HepG2 (cell line): ENCODE data around the gene NDUFS6. TPM values are rescaled to one million over a fixed set of nuclear protein-coding genes. Genes with fewer than 3 reads are reported as not detected.
A peak's percentile ranks its signal among the peaks of the same experiment; 100 is the strongest.

Experiments used
- ATAC-seq: fragments of 200-7000 bp; cut with Tn5 transposase; 3 replicates; pipeline ENCODE4 v1.9.1; 2020; ENCODE audit warnings: mild to moderate bottlenecking, moderate library complexity
- BruUV-seq: library from RNA; stranded (reverse); fragments of 400-500 nt; replicated peaks from 2 replicates; lab custom pipeline; 2021; lab: Mats Ljungman, UMichigan
- CTCF ChIA-PET: fragments of 300-600 bp; formaldehyde crosslinking; extraction: SDS; loops from one replicate; lab custom pipeline; 2021; ENCODE audit warnings: low total read pairs, inconsistent platforms, low intra/inter-chr PET ratio; lab: Yijun Ruan, JAX
- POLR2A ChIA-PET: fragments of 350-600 bp; sonication (Branson Sonifier 250); formaldehyde crosslinking; loops from one replicate; lab custom pipeline; 2020; ENCODE audit warnings: antibody characterized with exemption, inconsistent platforms; lab: Yijun Ruan, JAX
- DNase-seq: peaks from one replicate; pipeline ENCODE4 v3.0.0-alpha.2; 2015; ENCODE audit warnings: low spot score
- FAIRE-seq: peaks from 3 replicates; lab custom pipeline; 2011; peaks lifted over from hg19 to GRCh38; lab: Jason Lieb, UNC
- H2AFZ ChIP-seq: one replicate; pipeline ENCODE4 v1.6.1; 2011; ENCODE audit warnings: low read length, inconsistent platforms
- H3K27ac ChIP-seq: fragments of 300-600 bp; 3 replicates; pipeline ENCODE4 v1.8.0; 2011; ENCODE audit warnings: mixed run types, mild to moderate bottlenecking, mixed read lengths, low read length, inconsistent platforms; ENCODE audit not compliant: insufficient read depth; ENCODE audit errors: extremely low read length
- H3K27me3 ChIP-seq, 2 experiments: fragments of 200-600 bp in 1 of 2; 2 replicates in 1 of 2; 3 replicates in 1 of 2; pipeline versions ENCODE4 v1.6.0 to v1.8.0; 2011; ENCODE audit warnings: low read length in 2 of 2, mild to moderate bottlenecking in 2 of 2, moderate library complexity in 2 of 2, inconsistent platforms in 1 of 2; ENCODE audit not compliant: insufficient read depth in 2 of 2, control insufficient read depth in 1 of 2
- H3K36me3 ChIP-seq, 2 experiments: fragments of 200-600 bp in 1 of 2; replicated peaks in 1 of 2; 2 replicates in 1 of 2; 3 replicates in 1 of 2; pipeline versions ENCODE4 v1.5.1 to v1.8.0; 2011; ENCODE audit warnings: low read length in 2 of 2, inconsistent platforms in 1 of 2; ENCODE audit not compliant: insufficient read depth in 2 of 2, control insufficient read depth in 1 of 2
- H3K4me1 ChIP-seq: 2 replicates; pipeline ENCODE4 v1.5.1; 2012; ENCODE audit warnings: low read length, inconsistent platforms; ENCODE audit not compliant: insufficient read depth
- H3K4me2 ChIP-seq: 2 replicates; pipeline ENCODE4 v1.6.0; 2011; ENCODE audit warnings: low read depth, low read length, inconsistent platforms
- H3K4me3 ChIP-seq, 3 experiments: fragments of 200-600 bp in 1 of 3; sonication (generic), shearing (Covaris generic) in 1 of 3; replicated peaks in 1 of 3; 2 replicates each; pipeline ENCODE4 v1.5.1; 2011 to 2016; ENCODE audit warnings: low read length in 3 of 3, inconsistent platforms in 2 of 3, low read depth in 2 of 3, mild to moderate bottlenecking in 2 of 3, control low read depth in 1 of 3, mixed read lengths in 1 of 3; ENCODE audit not compliant: insufficient read depth in 1 of 3
- H3K79me2 ChIP-seq: one replicate; pipeline ENCODE4 v1.6.1; 2011; ENCODE audit warnings: low read length, inconsistent platforms; ENCODE audit not compliant: insufficient read depth
- H3K9ac ChIP-seq: 2 replicates; pipeline ENCODE4 v1.6.0; 2011; ENCODE audit warnings: mild to moderate bottlenecking, low read depth, low read length, inconsistent platforms; ENCODE audit not compliant: insufficient read depth
- H3K9me3 ChIP-seq: 2 replicates; pipeline ENCODE4 v1.5.1; 2012; ENCODE audit warnings: mild to moderate bottlenecking, low read length
- H4K20me1 ChIP-seq: 2 replicates; pipeline ENCODE4 v1.6.0; 2011; ENCODE audit warnings: inconsistent platforms, mild to moderate bottlenecking, low read length, moderate library complexity; ENCODE audit not compliant: insufficient read depth
- ARID4A ChIP-seq: sonication (generic); formaldehyde crosslinking; IDR thresholded peaks from 2 replicates; pipeline ENCODE4 v1.5.0; 2020; ENCODE audit warnings: mild to moderate bottlenecking, missing genetic modification reagents, borderline replicate concordance
- CHD2 ChIP-seq: IDR thresholded peaks from 2 replicates; pipeline ENCODE4 v1.6.1; 2011; ENCODE audit warnings: low read depth, low read length, improper control_type of control experiment
- MAFF ChIP-seq: IDR thresholded peaks from 2 replicates; pipeline ENCODE4 v1.6.1; 2011; ENCODE audit warnings: low read depth, low read length, improper control_type of control experiment
- NR2F1 ChIP-seq, 2 experiments: fragments of 450-650 bp in 1 of 2; formaldehyde crosslinking in 1 of 2; IDR thresholded peaks; 2 replicates each; pipeline versions ENCODE4 v1.5.0 to v1.6.1; 2016 to 2020; ENCODE audit warnings: mild to moderate bottlenecking in 1 of 2, missing compliant biosample characterization in 1 of 2, missing genetic modification reagents in 1 of 2, moderate library complexity in 1 of 2
- NR2F6 ChIP-seq, 2 experiments: IDR thresholded peaks; 2 replicates each; pipeline ENCODE4 v1.6.1; 2016; ENCODE audit warnings: antibody characterized with exemption in 1 of 2, mild to moderate bottlenecking in 1 of 2
- ZKSCAN5 ChIP-seq: sonication (generic); formaldehyde crosslinking; IDR thresholded peaks from 2 replicates; pipeline ENCODE4 v1.5.1; 2020; ENCODE audit warnings: mild to moderate bottlenecking, missing genetic modification reagents
- ZMYM4 ChIP-seq: sonication (generic); formaldehyde crosslinking; IDR thresholded peaks from 2 replicates; pipeline ENCODE4 v1.8.1; 2023; ENCODE audit warnings: mild to moderate bottlenecking, missing genetic modification reagents
- ZNF292 ChIP-seq: sonication (generic); formaldehyde crosslinking; IDR thresholded peaks from 2 replicates; pipeline ENCODE4 v1.8.1; 2022; ENCODE audit warnings: mild to moderate bottlenecking, low read depth, missing genetic modification reagents, borderline replicate concordance
- ZNF75D ChIP-seq: sonication (generic); formaldehyde crosslinking; IDR thresholded peaks from 2 replicates; pipeline ENCODE4 v1.8.1; 2023; ENCODE audit warnings: missing genetic modification reagents, mild to moderate bottlenecking, borderline replicate concordance
- ZNF768 ChIP-seq: sonication (generic); formaldehyde crosslinking; IDR thresholded peaks from 2 replicates; pipeline ENCODE4 v1.4.0; 2020; ENCODE audit warnings: missing genetic modification reagents
- WGBS: methylation state at CpG from one replicate; pipeline ENCODE4 v1.1.6; 2017; ENCODE audit warnings: low lambda C conversion rate; 5-methylcytosine and 5-hydroxymethylcytosine counted together
- in situ Hi-C: cut with HindIII; loops from 2 replicates; pipeline ENCODE4 v1.10.0; 2017; ENCODE audit warnings: low pct_unique_long_range_greater_than_20kb; ENCODE audit not compliant: extremely low pct_ligation_motif_present
- intact Hi-C: fragments of 100-400 bp; cut with micrococcal nuclease; formaldehyde crosslinking; loops from one replicate; pipeline ENCODE4 v1.10.0; 2022; ENCODE audit not compliant: unreplicated experiment
- polyA plus RNA-seq, 8 experiments: library from polyadenylated mRNA; depleted of rRNA in 3 of 8; stranded (reverse) in 7 of 8; unstranded in 1 of 8; fragments of >200 nt; fragmentation: Illumina TruSeq in 4 of 8; extraction: Trizol in 4 of 8; gene quantifications; 2 replicates each; pipeline versions ENCODE4 v1.2.1 to v1.2.3, GENCODE V29; 2011 to 2016; ENCODE audit warnings: low read depth in 4 of 8, missing spikeins in 1 of 8, mixed read lengths in 1 of 8; ENCODE audit not compliant: insufficient read depth in 1 of 8
- total RNA-seq, 5 experiments: library from RNA; depleted of rRNA; stranded (reverse); fragments of >200 nt; fragmentation: Illumina TruSeq; extraction: Trizol; gene quantifications; 2 replicates each; pipeline ENCODE4 v1.2.3, GENCODE V29; 2016; ENCODE audit warnings: low read depth in 1 of 5

NDUFS6 gene
- total and polyA plus RNA-seq, 2 of the 13 experiments (the other 11 are each of a cell fraction or from before 2014, with no cell fraction given): 23.7 to 50.4 TPM

- H3K27ac ChIP-seq: no peak overlapping the region
- BruUV-seq: no TSS peak
- peak overlapping the region; percentile 59; the same call in 1 of the 2 replicates for H3K4me2 ChIP-seq
- H3K27me3 ChIP-seq: peaks cover 5 to 73% of the 10 kb centered on the region in 2 experiments; a peak in 4 of 5 replicates
- ATAC-seq: peak; percentile 63
- no peaks in the 10 kb centered on the region for H3K9me3 ChIP-seq
- H3K36me3 ChIP-seq: no peaks in the 10 kb centered on the region
- no peaks in the 10 kb centered on the region for H3K79me2 ChIP-seq
- no peak overlapping the region for H3K9ac ChIP-seq
- H2AFZ ChIP-seq: no peak overlapping the region
- no peak for DNase-seq
- intact Hi-C loops: no loop called here
- FAIRE-seq: no peak
- no peaks in the 10 kb centered on the region for H4K20me1 ChIP-seq
- 28% methylated on average over 13 of the region's 23 CpGs for WGBS
- peaks cover 19% of the 10 kb centered on the region for H3K4me1 ChIP-seq
- 0 out of 2 replicates have a peak, but pooled peaks have one; percentile 10 for TF ChIP-seq MAFF
- no peak for TF ChIP-seq ZMYM4 (CRISPR knock-in tag)
- TF ChIP-seq ZNF292 (CRISPR knock-in tag): no peak
- in situ Hi-C loops: no loop called here
- H3K4me3 ChIP-seq: no peak overlapping the region; a peak in 1 of 6 replicates
- POLR2A ChIA-PET: no interaction called here
- CTCF ChIA-PET: no interaction called here
Measured at GRCh38 chr5:1836176-1836890, 35.1 kb downstream of the NDUFS6 start.

GRCh38 chr5:1836891-1837880 lies 36.0 kb downstream of the NDUFS6 start:
- DNase-seq: no peak
- ATAC-seq: peak; percentile 69
- no peaks in the 10 kb centered on the region for H3K79me2 ChIP-seq
- H3K27me3 ChIP-seq: peaks cover 5 to 74% of the 10 kb centered on the region in 2 experiments; a peak in 4 of 5 replicates
- peak overlapping the region; percentile 21; the same call in 1 of the 2 replicates for H3K9ac ChIP-seq
- intact Hi-C loops: no loop called here
- H3K4me1 ChIP-seq: peaks cover 19% of the 10 kb centered on the region
- H3K9me3 ChIP-seq: no peaks in the 10 kb centered on the region
- H3K4me3 ChIP-seq: peak overlapping the region in 1 of 3 experiments; percentile 45; a peak in 1 of 6 replicates
- peak overlapping the region; percentile 59 for H3K4me2 ChIP-seq
- no TSS peak for BruUV-seq
- 47% methylated on average over 16 of the region's 32 CpGs for WGBS
- no peak overlapping the region for H3K27ac ChIP-seq
- POLR2A ChIA-PET: no interaction called here
- H4K20me1 ChIP-seq: no peaks in the 10 kb centered on the region
- H2AFZ ChIP-seq: no peak overlapping the region
- in situ Hi-C loops: no loop called here
- no peaks in the 10 kb centered on the region for H3K36me3 ChIP-seq
- FAIRE-seq: no peak
- CTCF ChIA-PET: no interaction called here
- peak; percentile 57; the same call in 1 of the 2 replicates for TF ChIP-seq ZNF768 (CRISPR knock-in tag)
- TF ChIP-seq CHD2: no peak
- 0 out of 2 replicates have a peak, but pooled peaks have one; percentile 21 for TF ChIP-seq ZKSCAN5
- peak; percentile 65 for TF ChIP-seq NR2F6 (IDR thresholded peaks at IDR 0.05)
- TF ChIP-seq NR2F6 (CRISPR knock-in tag; IDR thresholded peaks at IDR 0.05): no peak; the same call in 1 of the 2 replicates
- TF ChIP-seq ARID4A (CRISPR knock-in tag): peak; percentile 26; the same call in 1 of the 2 replicates
- TF ChIP-seq ZNF75D: no peak
- peak in 1 of 2 experiments; percentile 34; a peak in 1 of 4 replicates for TF ChIP-seq NR2F1 (CRISPR knock-in tag; IDR thresholded peaks at IDR 0.05)
